ENCODE measurements around the gene STX18. TPM values are rescaled to one million over a fixed set of nuclear protein-coding genes. Genes with fewer than 3 reads are reported as not detected.

STX18 gene
- total RNA-seq, 2 experiments from 2014 or later: 19.5 to 20.0 TPM

GRCh38 chr4:4583606-4584005 lies 41.8 kb upstream of the STX18 start:
- intact Hi-C loops (cut with micrococcal nuclease): no loop called here
- CTCF ChIA-PET: no interaction called here
- no peak for TF ChIP-seq CTCF (IDR thresholded peaks at IDR 0.05)

GRCh38 chr4:4582653-4583052 lies 40.8 kb upstream of the STX18 start:
- CTCF ChIA-PET: no interaction called here
- H3K4me1 Mint-ChIP-seq (ENCODE audit: low read depth): no peaks in the 10 kb centered on the region
- DNase-seq: no peak

More at GRCh38 chr4:4583606-4584005, 41.8 kb upstream of the STX18 start:
- no peaks in the 10 kb centered on the region for H3K27me3 Mint-ChIP-seq
- DNase-seq (no peak), ATAC-seq (no peak)
- peaks cover 6% of the 10 kb centered on the region for H3K9me3 Mint-ChIP-seq
- no peak overlapping the region for H3K27ac Mint-ChIP-seq
- no peaks in the 10 kb centered on the region for H3K4me1 Mint-ChIP-seq (ENCODE audit: low read depth)
- H3K4me3 Mint-ChIP-seq: no peak overlapping the region
- H3K36me3 Mint-ChIP-seq (ENCODE audit: low read depth): peaks cover 18% of the 10 kb centered on the region
- POLR2A ChIA-PET: interaction anchor here (0.6 to 1.1 kb wide), 2 partner anchors 8 to 41 kb away, joined by 3 to 4 read pairs; partner anchors contain the start of gene STX18

GRCh38 chr4:4580494-4580893 lies 38.6 kb upstream of the STX18 start:
- H3K4me3 Mint-ChIP-seq: no peak overlapping the region
- no peak overlapping the region for H3K27ac Mint-ChIP-seq
- POLR2A ChIA-PET: no interaction called here
- DNase-seq (no peak), ATAC-seq (no peak)
- no peaks in the 10 kb centered on the region for H3K9me3 Mint-ChIP-seq
- peaks cover 13% of the 10 kb centered on the region for H3K36me3 Mint-ChIP-seq (ENCODE audit: low read depth)
- intact Hi-C loops (cut with micrococcal nuclease): no loop called here
- peaks cover 3% of the 10 kb centered on the region for H3K27me3 Mint-ChIP-seq
- no peak for TF ChIP-seq CTCF (IDR thresholded peaks at IDR 0.05)
- H3K4me1 Mint-ChIP-seq (ENCODE audit: low read depth): peaks cover 5% of the 10 kb centered on the region
- CTCF ChIA-PET: no interaction called here

More at GRCh38 chr4:4582653-4583052, 40.8 kb upstream of the STX18 start:
- Mint-ChIP-seq H3K4me3 (no peak overlapping the region), H3K9me3 (peaks cover 6% of the 10 kb centered on the region), H3K27ac (no peak overlapping the region), H3K36me3 (ENCODE audit: low read depth) (peaks cover 18% of the 10 kb centered on the region), H3K27me3 (no peaks in the 10 kb centered on the region)
- POLR2A ChIA-PET: interaction anchor here (0.7 kb wide), 1 partner anchor 22 kb away, joined by 3 read pairs; no protein-coding TSS in a partner anchor
- intact Hi-C loops (cut with micrococcal nuclease): no loop called here
- TF ChIP-seq CTCF (IDR thresholded peaks at IDR 0.05): no peak
- no peak for ATAC-seq

- peaks cover 11% of the 10 kb centered on the region for H3K4me1 Mint-ChIP-seq (ENCODE audit: low read depth)
- H3K36me3 Mint-ChIP-seq (ENCODE audit: low read depth): peaks cover 14% of the 10 kb centered on the region
- no peak for TF ChIP-seq CTCF (IDR thresholded peaks at IDR 0.05)
- H3K27ac Mint-ChIP-seq: no peak overlapping the region
- DNase-seq (no peak), ATAC-seq (no peak)
- POLR2A ChIA-PET: no interaction called here
- no peak overlapping the region for H3K4me3 Mint-ChIP-seq
- H3K27me3 Mint-ChIP-seq: peaks cover 4% of the 10 kb centered on the region
- intact Hi-C loops (cut with micrococcal nuclease): no loop called here
- CTCF ChIA-PET: no interaction called here
- no peaks in the 10 kb centered on the region for H3K9me3 Mint-ChIP-seq
These were observed 37.1 kb upstream of the STX18 start for GRCh38 chr4:4578981-4579380.

GRCh38 chr4:4577359-4577875 lies 35.6 kb upstream of the STX18 start:
- Mint-ChIP-seq H3K27ac (no peak overlapping the region), H3K9me3 (no peaks in the 10 kb centered on the region), H3K4me1 (ENCODE audit: low read depth) (peaks cover 11% of the 10 kb centered on the region), H3K36me3 (ENCODE audit: low read depth) (peaks cover 12% of the 10 kb centered on the region), H3K4me3 (no peak overlapping the region), H3K27me3 (peaks cover 4% of the 10 kb centered on the region)
- no peak for TF ChIP-seq CTCF (IDR thresholded peaks at IDR 0.05)
- ATAC-seq (no peak), DNase-seq (no peak)
- POLR2A ChIA-PET: no interaction called here
- CTCF ChIA-PET: interaction anchor here (3.3 kb wide), 1 partner anchor 89 kb away, joined by 18 read pairs; no protein-coding TSS in a partner anchor
- intact Hi-C loops (cut with micrococcal nuclease): no loop called here

Data from activated CD8-positive, alpha-beta T cell treated with anti-CD3 and anti-CD28 coated beads for 36 hours (primary cell).